HG02759 (cell line): ENCODE results near the gene NPTXR.

Experiments
- ATAC-seq: cut with Tn5 transposase; IDR thresholded peaks from one replicate; pipeline ENCODE4 v1.9.1; 2021; ENCODE audit warnings: mild to moderate bottlenecking, moderate library complexity; ENCODE audit not compliant: unreplicated experiment

Gene NPTXR

GRCh38 chr22:38774496-38775166, 69.2 kb downstream of the NPTXR start:
- ATAC-seq: no peak

- no peak for ATAC-seq
These were observed 70.4 kb downstream of the NPTXR start for GRCh38 chr22:38773363-38773946.

GRCh38 chr22:38772623-38772873, 71.3 kb downstream of the NPTXR start:
- ATAC-seq: no peak

- no peak for ATAC-seq
These were observed 73.4 kb downstream of the NPTXR start for GRCh38 chr22:38770257-38770949.
